MM.1S (cell line): ENCODE results near the gene ITPRIP.

ENCODE experiments used
- DNase-seq: peaks from one replicate; pipeline ENCODE4 v3.0.0-alpha.2; 2015
- H2AFZ ChIP-seq: fragments of 300-600 bp; sonication (generic); 2 replicates; pipeline ENCODE4 v1.6.0; 2016; ENCODE audit warnings: antibody characterized with exemption, low read length
- H3F3A ChIP-seq: fragments of 300-600 bp; sonication (generic); 2 replicates; pipeline ENCODE4 v1.6.1; 2016; ENCODE audit warnings: mild to moderate bottlenecking, antibody characterized with exemption, low read length, moderate library complexity, mixed read lengths; ENCODE audit not compliant: insufficient read depth
- H3K27ac ChIP-seq: fragments of 300-600 bp; sonication (generic); 2 replicates; pipeline ENCODE4 v1.5.1; 2016; ENCODE audit warnings: mild to moderate bottlenecking, low read length
- H3K27me3 ChIP-seq: fragments of 300-600 bp; sonication (generic); replicated peaks from 2 replicates; pipeline ENCODE4 v1.6.0; 2016; ENCODE audit warnings: low read length; ENCODE audit not compliant: insufficient read depth
- H3K36me3 ChIP-seq: fragments of 300-600 bp; sonication (generic); replicated peaks from 2 replicates; pipeline ENCODE4 v1.6.1; 2016; ENCODE audit warnings: mild to moderate bottlenecking, low read length, mixed read lengths; ENCODE audit not compliant: insufficient read depth
- H3K4me1 ChIP-seq: fragments of 300-600 bp; sonication (generic); 2 replicates; pipeline ENCODE4 v1.6.1; 2016; ENCODE audit warnings: low read length, mixed read lengths
- H3K4me2 ChIP-seq: fragments of 300-600 bp; sonication (generic); 2 replicates; pipeline ENCODE4 v1.6.0; 2016; ENCODE audit warnings: low read depth, low read length
- H3K4me3 ChIP-seq: fragments of 300-600 bp; sonication (generic); 2 replicates; pipeline ENCODE4 v1.5.1; 2016; ENCODE audit warnings: low read length, mixed read lengths
- H3K79me2 ChIP-seq: fragments of 300-600 bp; sonication (generic); 2 replicates; pipeline ENCODE4 v1.6.1; 2016; ENCODE audit warnings: mixed run types, low read length, mixed read lengths
- H3K9ac ChIP-seq: fragments of 300-600 bp; sonication (generic); 2 replicates; pipeline ENCODE4 v1.6.1; 2016; ENCODE audit warnings: low read length, mixed read lengths
- H3K9me2 ChIP-seq: fragments of 300-600 bp; sonication (generic); replicated peaks from 2 replicates; pipeline ENCODE4 v1.6.1; 2016; ENCODE audit warnings: mild to moderate bottlenecking, low read length, mixed read lengths; ENCODE audit not compliant: insufficient read depth
- H3K9me3 ChIP-seq: fragments of 300-600 bp; sonication (generic); replicated peaks from 2 replicates; pipeline ENCODE4 v1.6.1; 2016; ENCODE audit warnings: mild to moderate bottlenecking, low read length, mixed read lengths; ENCODE audit not compliant: insufficient read depth
- H4K20me1 ChIP-seq: fragments of 300-600 bp; sonication (generic); 2 replicates; pipeline ENCODE4 v1.6.1; 2016; ENCODE audit warnings: mild to moderate bottlenecking, low read length, moderate library complexity, mixed read lengths; ENCODE audit not compliant: insufficient read depth
- CTCF ChIP-seq: fragments of 300-600 bp; sonication (generic); IDR thresholded peaks from 2 replicates; pipeline ENCODE4 v1.5.1; 2016; ENCODE audit warnings: antibody characterized with exemption, low read length, mixed read lengths
- EZH2 ChIP-seq: fragments of 300-600 bp; sonication (generic); optimal IDR thresholded peaks from 2 replicates; pipeline ENCODE3; 2017; ENCODE audit warnings: low read depth, mild to moderate bottlenecking, antibody characterized with exemption, low read length, mixed read lengths
- EZH2phosphoT487 ChIP-seq: fragments of 300-600 bp; sonication (generic); IDR thresholded peaks from 2 replicates; pipeline ENCODE4 v1.6.1; 2018; ENCODE audit warnings: antibody characterized with exemption, low read length

Gene ITPRIP

DNA sequence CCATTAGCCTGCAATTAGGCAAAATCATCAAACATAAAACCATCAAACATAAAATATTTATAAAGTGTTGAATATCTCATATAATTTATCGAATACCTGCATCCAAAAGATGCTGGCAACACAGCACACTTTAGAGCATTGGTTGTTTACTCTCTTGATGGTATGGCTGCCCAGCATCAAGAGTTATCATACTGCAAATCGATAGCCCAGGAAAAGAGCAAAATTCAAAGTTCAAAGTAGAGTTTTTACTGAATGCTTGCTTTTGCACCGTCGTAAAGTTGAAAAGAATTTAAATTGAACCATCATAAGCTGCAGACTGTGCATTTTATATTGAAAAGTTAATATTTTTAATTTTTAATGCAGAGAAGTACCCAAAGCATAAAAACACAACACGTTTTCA lies 73.5 kb downstream of the ITPRIP start:
- 0 out of 2 replicates have a peak, but pooled peaks cover 13% of the 10 kb centered on the region for H3K36me3 ChIP-seq
- no peak for DNase-seq
- H2AFZ ChIP-seq, result no peak overlapping the region
- no peaks in the 10 kb centered on the region for H3K9me2 ChIP-seq
- H3K9ac ChIP-seq, result no peak overlapping the region
- H3K4me1 ChIP-seq, result 0 out of 2 replicates have a peak, but pooled peaks cover 9% of the 10 kb centered on the region
- no peaks in the 10 kb centered on the region for H4K20me1 ChIP-seq
- peaks cover 14% of the 10 kb centered on the region for H3F3A ChIP-seq
- H3K4me3 ChIP-seq, result no peak overlapping the region
- no peak for TF ChIP-seq CTCF
- TF ChIP-seq EZH2phosphoT487, result no peak
- TF ChIP-seq EZH2, result no peak
- H3K27me3 ChIP-seq, result no peaks in the 10 kb centered on the region
- no peak overlapping the region for H3K4me2 ChIP-seq
- H3K79me2 ChIP-seq, result peaks cover 80% of the 10 kb centered on the region
- H3K9me3 ChIP-seq, result no peaks in the 10 kb centered on the region
- no peak overlapping the region for H3K27ac ChIP-seq

- peaks cover 83% of the 10 kb centered on the region for H3K79me2 ChIP-seq
- no peaks in the 10 kb centered on the region for H3K9me3 ChIP-seq
- H3K36me3 ChIP-seq, result 0 out of 2 replicates have a peak, but pooled peaks cover 10% of the 10 kb centered on the region
- H4K20me1 ChIP-seq, result no peaks in the 10 kb centered on the region
- H3F3A ChIP-seq, result peaks cover 3% of the 10 kb centered on the region; the same call in 1 of the 2 replicates
- no peaks in the 10 kb centered on the region for H3K9me2 ChIP-seq
- H3K4me3 ChIP-seq, result no peak overlapping the region
- H3K4me2 ChIP-seq, result no peak overlapping the region
- H3K9ac ChIP-seq, result no peak overlapping the region
- H3K27ac ChIP-seq, result no peak overlapping the region
- TF ChIP-seq EZH2, result no peak
- no peak for TF ChIP-seq EZH2phosphoT487
- TF ChIP-seq CTCF, result no peak
- H3K4me1 ChIP-seq, result 0 out of 2 replicates have a peak, but pooled peaks cover 1% of the 10 kb centered on the region
- no peaks in the 10 kb centered on the region for H3K27me3 ChIP-seq
- DNase-seq, result no peak
- no peak overlapping the region for H2AFZ ChIP-seq
These were observed 76.2 kb downstream of the ITPRIP start for GRCh38 chr10:104262055-104262454.

GRCh38 chr10:104260775-104261115 lies 77.5 kb downstream of the ITPRIP start:
- H3K4me1 ChIP-seq, result 0 out of 2 replicates have a peak, but pooled peaks cover 7% of the 10 kb centered on the region

More at GRCh38 chr10:104260775-104261115, 77.5 kb downstream of the ITPRIP start:
- H3K9me3 ChIP-seq, result no peaks in the 10 kb centered on the region
- H3K4me2 ChIP-seq, result no peak overlapping the region
- no peak overlapping the region for H3K4me3 ChIP-seq
- 0 out of 2 replicates have a peak, but pooled peaks cover 10% of the 10 kb centered on the region for H3K36me3 ChIP-seq
- H3K27me3 ChIP-seq, result no peaks in the 10 kb centered on the region
- DNase-seq, result no peak
- H2AFZ ChIP-seq, result no peak overlapping the region
- H3K9me2 ChIP-seq, result no peaks in the 10 kb centered on the region
- TF ChIP-seq CTCF, result no peak
- TF ChIP-seq EZH2phosphoT487, result no peak
- no peak for TF ChIP-seq EZH2
- no peak overlapping the region for H3K27ac ChIP-seq
- no peak overlapping the region for H3K9ac ChIP-seq
- 0 out of 2 replicates have a peak, but pooled peaks cover 4% of the 10 kb centered on the region for H3F3A ChIP-seq
- H3K79me2 ChIP-seq, result peaks cover 83% of the 10 kb centered on the region
- no peaks in the 10 kb centered on the region for H4K20me1 ChIP-seq
